HS-5 (cell line): Measurements from ENCODE around the gene C20orf202.

ENCODE experiments used
- DNase-seq: peaks from one replicate; pipeline ENCODE4 v3.0.0-alpha.2; 2012; ENCODE audit warnings: low read depth

C20orf202 gene

DNA sequence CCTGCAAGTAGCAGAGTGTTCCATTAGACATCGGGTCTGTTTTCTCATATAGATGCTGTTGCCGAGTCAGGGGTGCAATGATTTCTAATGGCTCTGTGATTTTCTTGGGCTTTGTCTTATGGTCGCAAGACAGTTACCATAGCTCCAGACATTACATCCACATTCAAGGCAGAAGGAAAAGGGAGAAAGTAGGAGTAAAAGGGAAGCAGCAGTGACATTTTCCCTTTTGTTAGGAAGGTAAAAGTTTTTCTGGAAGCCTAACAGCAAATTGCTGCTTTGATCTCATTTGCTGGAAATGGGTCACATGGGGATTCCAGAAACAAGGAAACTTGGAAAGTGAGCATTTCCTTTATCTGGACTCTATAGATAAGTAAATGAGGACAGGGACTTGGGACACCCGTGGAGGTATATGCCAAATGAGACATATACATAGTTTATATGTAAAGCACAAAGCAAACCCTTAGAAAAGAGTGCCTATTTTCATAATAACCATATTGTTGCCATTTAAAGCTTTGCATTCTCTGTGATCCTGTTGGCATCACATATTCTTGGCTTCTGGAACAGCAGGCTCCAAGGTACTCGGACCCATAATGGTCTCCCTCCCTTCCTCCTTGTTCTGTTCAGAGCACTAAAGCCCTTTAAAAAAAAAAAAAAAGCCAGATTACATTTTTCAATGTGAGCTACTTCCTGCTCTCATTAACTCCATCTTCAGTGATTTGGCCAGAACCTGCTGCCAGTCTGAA is at the start of gene C20orf202:
TSS of gene C20orf202 (plus strand) at position 693 of the 743 bp plus-strand sequence. CDS start 132 bp downstream, outside the sequence.
- DNase-seq = no peak

DNA sequence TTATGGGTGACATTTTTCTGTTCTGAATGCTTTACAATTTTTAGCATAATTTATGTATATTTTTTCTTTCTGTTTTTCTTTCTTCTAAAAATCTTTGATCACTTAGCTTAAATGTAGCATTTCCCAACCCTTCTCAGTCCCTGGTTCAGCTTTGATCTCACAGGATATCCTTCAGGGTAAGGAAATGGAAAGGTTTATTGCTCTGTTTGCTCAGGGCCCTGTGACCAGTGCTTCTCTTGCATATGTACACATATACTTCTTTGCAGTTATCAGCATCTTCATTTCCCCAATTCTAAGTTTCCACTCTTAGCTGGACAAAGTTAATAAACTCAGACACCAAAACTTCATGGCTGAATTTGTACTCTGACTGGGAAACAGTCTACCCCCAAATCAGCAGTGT is 49.0 kb upstream of the C20orf202 start:
- no peak for DNase-seq

DNA sequence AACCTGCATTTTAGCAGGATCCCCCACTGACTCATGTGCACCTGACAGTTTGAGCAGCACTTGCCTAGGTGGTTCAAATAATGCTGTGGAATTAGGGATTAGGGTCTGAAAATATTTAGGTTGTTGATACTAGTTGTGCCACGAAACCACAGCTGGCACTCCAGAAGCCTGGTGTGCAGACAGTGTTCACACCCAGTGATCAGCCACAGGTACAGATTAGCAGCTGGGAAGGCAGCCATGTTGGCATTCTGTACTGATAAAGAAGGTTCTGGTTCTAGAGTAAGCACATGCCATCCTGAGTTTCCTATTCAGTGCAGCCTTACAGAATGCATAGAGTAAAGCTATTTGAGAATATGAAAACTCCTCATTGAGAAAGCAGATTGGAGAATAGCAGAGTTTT is 48.6 kb upstream of the C20orf202 start:
- DNase-seq = no peak

DNA sequence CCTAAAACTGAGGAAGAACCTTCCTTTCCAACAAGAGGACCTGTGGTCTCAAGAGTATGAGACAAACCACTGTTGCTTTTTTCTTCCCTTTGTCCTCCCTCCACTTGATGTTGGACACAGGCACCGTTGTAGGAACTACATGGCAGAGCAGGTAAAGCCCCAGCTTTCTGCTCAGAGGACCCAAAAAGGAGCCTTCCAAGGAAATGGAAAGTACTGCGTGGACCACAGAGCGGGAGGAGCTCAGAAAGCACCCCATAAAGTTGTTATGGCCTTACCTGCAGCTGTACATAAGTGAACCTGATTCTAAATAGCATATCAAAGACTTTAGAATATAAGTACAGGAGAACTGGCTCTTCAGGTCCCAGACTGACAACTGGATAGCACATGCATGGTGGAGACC is 47.9 kb upstream of the C20orf202 start:
- DNase-seq = no peak

DNA sequence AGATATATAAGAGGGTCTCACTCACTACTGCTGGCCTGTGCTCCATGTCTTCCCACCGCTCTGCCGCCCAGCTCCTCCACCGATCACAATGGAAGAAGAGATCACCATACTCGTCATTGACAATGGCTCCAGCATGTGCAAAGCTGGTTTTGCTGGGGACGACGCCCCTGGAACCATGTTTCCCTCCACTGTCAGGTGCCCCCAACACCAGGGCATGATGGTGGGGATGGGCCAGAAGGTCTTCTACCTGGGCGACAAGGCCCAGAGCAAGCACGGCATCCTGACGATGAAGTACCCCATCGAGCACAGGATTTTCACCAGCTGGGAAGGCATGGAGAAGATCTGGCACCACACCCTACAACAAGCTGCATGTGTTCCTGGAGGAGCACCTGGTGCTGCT is 42.8 kb upstream of the C20orf202 start:
- DNase-seq = no peak

DNA sequence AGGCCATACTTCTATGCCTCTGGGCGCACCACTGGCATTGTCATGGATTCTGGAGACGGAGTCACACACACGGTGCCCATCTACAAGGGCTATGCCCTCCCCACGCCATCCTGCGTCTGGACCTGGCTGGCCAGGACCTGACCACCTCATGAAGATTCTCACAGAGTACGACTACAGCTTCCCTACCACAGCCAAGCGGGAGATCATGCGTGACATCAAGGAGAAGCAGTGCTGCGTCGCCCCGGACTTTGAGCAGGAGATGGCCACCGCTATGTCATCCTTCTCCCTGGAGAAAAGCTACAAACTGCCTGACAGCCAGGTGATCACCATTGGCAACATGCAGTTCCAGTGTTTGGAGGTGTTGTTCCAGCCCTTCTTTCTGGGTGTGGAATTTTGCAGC is 42.3 kb upstream of the C20orf202 start:
- DNase-seq = no peak

DNA sequence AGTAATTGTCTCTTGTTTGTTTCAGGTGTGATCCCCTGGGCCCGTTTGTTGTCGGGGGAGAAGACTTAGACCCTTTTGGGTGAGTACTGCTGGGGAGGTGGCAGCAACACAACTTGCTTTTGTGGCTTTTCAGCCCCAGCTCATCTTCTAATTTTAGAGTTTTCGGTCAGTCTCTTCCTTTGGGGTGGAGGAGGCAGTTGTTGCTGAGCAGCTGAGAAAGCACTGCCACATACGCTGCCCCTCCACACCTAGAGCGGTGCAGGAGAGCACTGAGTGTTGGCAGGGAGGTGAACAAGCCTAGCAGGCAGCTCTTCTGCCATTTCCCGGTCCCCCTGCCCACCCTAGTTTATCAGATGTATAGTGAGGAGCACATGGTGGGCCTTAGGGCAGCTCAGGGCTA is 40.1 kb upstream of the C20orf202 start:
- DNase-seq = no peak

DNA sequence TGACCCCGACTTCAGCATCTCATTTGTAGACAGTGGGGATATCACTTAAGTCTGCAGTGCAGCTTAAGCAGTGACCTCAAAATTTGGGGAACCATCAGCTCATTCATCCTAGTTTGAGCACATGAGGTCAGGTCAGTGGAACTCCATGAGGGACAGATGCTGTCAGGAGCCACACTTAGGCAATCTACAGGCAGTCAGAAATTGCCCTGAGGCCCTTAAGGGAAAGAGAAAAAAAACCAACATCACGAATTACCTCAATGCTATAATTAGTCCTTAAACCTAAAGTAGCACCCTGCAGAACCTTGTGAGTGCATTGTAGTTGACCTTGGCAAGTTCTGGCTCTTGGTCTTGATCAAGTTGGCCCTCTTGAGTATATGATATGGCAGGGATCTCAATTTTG is 39.6 kb upstream of the C20orf202 start:
- DNase-seq = no peak

DNA sequence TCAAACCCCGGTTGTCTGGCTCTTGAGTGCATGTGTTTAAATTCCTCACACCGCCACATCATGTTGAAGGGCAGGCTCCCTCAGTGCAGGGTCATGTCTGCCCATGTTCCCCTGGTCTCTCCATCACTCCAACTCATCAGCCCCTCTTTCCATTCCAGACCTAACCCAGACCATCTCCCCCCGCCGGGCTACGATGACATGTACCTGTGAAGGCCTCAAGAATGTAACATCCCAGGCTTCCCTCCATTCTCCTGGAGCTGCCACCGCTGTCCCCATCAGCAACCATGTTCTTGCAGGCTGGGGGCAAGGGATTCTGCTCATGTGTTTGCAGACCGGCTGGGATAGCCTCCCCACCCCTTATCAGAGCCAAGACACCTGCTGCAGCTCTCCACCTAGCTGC is 38.4 kb upstream of the C20orf202 start:
- DNase-seq = no peak

DNA sequence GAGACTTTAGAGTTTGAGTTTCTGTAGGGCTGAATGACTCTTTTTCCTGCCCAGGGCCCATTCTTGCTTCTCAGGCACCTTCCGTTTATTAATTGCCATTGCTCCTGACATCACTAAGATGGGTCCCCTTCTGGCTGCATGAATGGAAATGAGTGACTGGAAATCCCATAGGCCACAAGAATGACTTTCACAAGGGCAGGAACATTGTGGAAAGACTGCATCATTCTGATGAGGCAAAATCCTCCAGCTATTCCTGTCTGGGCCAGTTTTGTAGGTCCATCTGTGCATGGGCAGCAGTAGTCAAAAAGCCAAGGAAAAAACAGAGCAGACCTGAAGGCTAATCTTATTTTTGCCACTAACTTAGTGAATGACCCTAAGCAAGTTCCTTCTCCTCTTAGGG is 37.7 kb upstream of the C20orf202 start:
- DNase-seq = no peak

DNA sequence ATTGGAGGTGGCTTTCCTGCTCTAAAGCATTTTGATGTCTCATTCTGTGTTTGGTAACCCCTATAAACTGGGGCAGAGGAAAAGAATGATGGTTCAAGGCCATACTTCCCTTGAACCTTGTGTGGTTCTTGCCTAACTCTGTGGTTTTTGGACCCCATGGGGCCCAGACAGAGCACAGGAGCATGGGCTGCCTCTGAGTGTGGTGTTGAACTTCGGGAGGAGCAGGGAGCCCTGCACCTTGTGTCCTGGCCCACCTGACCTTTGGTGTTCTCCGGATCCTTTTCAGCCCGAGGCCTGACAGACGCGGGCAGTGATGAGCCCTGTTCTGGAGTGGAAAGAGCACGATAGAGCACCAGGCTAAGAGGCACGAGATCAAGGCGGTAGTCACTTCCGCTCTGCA is 37.3 kb upstream of the C20orf202 start:
- DNase-seq = no peak

DNA sequence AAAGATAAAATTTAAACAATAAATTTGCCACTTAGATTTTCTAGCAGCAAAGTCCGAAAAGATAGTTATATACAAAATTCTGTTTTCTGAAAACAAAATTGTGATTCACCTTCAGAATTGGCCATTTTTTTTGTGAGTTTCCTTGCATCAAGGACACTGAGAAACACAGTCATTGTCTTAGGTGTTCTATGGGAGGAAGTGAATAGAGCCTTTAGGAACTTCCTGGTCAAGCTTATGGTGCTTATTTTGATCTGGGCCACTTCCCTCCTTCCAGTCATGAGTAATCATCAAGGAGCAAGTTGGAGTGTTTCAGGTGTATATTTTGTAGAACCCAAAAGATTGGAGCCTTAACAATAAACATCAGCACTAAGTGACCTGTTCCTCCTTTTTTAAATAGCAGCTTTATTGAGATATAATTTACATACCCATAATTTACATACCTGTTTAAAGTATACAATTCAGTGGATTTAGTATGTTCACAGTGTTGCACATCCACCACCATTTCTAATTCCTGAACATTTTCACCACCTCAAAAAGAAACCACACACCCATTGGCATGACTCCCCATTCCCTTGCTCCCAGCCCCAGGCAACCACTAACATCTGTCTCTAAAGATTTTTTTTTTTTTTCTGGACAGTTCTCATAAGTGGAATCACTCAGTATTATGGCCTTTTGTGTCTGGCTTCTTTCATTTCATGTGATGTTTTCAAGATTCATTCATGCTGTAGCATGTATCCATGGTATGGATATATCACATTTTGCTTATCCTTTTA is 36.1 kb upstream of the C20orf202 start:
- DNase-seq = no peak

DNA sequence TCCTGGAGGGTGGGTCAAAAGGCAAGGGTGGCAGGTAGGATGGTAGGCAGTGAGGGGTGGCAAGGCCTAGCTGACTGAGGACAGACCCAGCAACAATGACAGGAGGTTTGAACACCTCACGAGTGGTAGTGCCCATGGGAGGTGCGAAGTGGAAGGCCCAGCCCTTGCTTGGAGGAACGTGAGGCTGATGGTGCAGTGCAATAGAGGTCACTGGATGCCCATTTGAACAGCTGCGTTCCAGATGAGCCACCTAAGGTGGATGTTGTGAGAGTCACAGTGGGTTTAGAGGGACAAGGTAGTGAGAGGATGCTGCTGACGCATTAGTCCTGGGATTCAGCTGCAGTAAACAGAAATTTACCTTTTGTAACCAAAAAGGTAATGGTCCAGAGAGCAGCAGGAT is 34.0 kb upstream of the C20orf202 start:
- no peak for DNase-seq

DNA sequence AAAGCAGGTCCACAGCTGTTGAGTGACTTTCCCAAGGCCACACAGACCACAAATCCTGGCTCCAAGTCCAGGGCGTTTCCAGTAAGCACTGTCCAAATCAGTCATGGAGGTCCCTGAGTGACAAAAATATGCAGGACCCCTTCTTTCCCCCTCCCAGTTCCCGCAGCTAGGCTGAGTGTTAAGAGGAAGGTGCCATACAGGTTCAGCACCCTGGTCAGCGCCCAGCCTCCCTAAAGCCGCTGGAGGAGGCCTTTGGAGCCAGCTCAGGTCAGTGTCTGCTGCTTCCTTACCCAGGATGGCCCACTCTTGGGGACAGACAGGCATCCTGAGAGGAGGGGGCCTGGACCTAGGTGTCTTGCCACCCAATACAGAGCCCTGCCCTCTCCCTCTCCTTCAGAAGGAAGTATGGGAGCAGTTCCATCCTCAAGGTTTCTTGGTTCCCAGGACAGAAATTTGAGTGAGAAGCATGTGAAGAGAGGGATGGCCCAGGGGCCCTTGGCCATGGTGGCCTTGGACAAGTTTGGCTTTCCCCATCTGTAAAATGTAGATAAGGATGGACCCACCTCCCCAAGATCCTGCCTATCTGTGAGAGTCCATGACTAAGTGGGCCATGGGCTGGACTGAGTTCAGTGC is 31.7 kb upstream of the C20orf202 start:
- no peak for DNase-seq

DNA sequence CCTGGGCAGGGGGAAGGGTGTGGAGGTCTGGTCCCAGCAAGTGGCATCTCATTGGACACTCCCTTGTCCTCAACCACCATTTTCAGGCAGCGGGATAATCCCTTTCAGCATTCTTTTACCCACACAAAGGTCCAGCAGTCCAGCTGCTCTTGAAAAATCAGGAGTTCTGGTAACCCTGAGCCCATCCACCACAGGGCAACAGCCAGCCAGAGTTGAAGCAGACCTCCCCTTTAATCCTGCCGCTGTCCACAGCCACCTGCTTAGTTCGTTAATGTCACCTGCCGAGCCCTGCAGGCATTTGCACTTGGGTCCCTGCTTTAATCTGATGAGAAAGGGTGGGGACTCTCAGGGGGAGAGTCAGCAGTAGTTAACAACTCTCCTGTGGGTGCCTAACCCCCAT is 29.6 kb upstream of the C20orf202 start:
- DNase-seq = no peak

DNA sequence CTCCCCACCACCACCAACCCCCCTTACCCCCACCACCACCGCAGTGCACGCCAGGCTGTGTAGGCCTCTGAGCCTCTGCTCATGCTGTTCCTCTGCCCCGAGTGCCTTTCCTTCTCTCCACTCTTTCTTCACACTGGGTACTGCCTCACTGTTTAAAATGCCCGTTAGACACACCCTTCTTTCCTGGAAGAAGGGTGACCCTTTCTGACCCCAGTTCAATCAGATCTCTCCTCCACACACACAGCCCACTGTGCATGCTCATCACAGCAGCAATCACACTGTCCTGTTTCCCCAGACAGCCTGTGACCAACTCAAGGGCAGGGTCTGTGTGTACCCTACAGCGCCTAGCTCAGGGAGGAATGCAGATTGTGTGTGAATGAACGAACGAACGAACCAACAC is 28.5 kb upstream of the C20orf202 start:
- no peak for DNase-seq

DNA sequence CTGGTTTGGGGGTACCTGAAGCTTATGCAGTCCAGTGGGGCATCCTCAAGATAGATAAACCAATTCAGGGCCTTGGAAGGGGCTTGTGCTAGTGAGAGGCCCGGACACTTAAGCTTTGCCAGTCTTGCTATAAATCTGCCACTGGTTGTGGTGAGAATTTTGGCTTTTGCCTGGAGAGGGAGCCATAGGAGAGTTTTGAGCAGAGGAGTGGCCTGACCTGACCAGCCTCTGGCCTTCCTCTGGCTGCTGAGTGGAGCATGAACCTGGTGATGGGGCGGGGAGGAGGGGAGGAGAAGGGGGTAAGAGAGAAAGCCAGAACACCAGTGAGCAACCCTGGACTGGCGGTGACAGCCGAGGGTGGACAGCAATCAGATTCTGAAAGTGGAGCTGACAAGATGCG is 25.6 kb upstream of the C20orf202 start:
- DNase-seq = no peak

DNA sequence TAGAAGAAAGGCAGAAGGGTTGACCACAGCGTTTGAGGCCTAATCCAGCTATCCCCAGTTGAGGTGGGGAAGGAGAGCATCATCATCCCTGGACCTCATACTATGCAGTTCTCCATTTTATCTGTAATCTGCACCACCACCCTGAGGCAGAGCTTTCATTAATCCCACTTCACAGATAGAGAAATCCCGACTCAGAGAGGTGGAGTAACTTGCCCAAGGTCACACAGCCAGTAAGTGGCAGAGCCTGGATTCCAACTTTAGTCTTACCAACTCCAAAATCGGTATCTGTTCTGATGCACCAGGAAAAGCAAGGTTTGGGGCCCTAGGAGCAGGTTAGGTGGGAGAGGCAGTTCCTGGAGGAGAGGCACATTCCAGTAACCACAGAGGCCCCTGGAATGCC is 25.2 kb upstream of the C20orf202 start:
- no peak for DNase-seq

DNA sequence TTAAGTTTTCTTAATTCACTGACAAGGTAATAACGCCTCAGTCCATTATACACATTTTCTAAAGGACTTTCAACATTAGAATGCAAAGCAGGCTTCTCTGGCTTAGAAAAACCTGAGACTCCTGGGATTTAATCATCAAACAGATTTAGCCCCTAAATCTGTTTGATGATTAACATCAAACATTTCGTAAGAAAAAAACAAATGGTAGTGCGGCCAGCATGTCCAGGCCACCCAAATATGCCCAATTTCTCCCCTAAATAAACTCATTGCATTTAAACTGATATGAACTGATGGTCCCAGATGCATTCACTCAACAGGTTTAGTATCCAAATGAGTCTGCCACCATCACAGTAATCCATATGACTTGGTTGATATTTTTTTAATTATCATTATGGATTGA is 24.6 kb upstream of the C20orf202 start:
- DNase-seq = no peak

DNA sequence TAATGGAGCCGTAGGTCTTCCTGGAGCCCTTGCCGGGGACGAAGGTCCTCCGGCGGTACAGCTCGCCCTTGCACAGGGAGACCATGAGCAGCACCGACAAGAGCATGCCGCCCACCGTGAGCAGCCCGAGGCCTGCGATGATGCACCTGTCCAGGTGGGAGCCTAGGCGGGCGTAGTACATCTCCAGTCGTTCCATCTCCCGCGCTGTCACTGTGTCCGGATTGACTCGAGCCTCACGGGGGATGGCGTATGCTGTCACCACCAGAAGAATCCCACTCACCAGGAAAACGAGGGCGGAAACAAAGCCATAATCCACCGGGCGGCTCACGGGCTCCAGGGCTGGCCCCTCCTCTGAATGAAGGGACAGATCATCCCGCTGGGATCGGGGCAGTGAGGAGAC is 22.3 kb upstream of the C20orf202 start:
- no peak for DNase-seq

DNA sequence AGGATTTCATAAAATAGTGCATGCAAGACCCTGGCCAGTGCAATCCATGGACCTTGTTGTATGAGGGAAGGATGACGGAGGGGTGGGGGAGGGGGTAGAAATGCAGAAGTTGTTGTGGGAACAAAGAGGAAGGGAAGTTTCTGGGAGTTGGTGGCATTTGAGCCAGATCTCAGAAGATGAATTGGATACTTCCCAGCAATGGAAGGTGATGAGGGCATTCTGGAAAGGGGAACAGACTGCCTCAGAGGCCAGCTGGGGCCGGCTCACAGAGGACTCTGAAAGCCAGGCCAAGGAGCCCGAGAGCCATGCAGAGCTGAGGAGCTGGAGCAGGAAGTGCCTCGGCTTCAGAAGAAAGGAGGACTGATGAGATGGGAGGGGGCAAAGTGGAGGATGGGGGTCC is 21.1 kb upstream of the C20orf202 start:
- no peak for DNase-seq

DNA sequence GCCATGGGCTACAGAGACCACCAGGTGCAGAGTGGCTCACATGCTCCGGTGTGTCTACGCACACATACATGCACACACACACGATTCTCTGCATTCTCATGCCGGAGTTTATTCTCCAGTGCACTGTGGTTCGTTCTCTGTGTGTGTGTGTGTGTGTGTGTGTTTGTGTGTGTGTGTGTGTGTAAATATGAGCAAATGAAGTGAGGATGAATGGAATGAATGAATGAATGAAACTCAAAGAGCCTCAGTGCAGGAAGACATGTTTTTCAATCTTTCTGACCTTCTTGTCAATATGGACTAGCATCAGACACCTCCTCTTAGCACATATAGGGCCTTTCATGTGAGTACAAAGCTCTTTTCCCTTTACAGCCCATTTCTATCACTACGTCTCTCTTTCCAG is 20.1 kb upstream of the C20orf202 start:
- no peak for DNase-seq

DNA sequence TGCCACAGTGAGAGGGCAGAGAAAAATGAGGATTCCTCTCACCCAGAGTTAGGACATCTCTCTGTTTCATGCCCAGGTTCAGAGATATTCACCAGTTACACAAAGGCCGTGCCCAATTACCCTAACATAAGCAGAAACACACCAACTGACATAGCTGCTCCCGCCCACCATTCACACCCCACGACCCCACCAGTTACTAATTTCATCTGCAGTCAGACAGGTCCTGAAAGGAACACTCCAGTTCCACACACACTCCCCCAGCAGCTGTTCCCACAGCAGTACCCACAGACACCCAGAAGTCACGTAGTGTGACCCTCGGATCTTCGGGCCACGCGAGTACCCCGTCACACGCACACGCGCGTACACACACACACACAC is 19.0 kb upstream of the C20orf202 start:
- DNase-seq = no peak
